WTC11 (cell line): Measurements from ENCODE around the gene TRIM2.

Experiments used
- FOXJ3 ChIP-seq: sonication (generic); formaldehyde crosslinking; IDR thresholded peaks from 2 replicates; pipeline ENCODE4 v1.9.0; 2021; ENCODE audit warnings: missing genetic modification reagents, mild to moderate bottlenecking, borderline replicate concordance
- JUN ChIP-seq: sonication (generic); formaldehyde crosslinking; IDR thresholded peaks from 2 replicates; pipeline ENCODE4 v1.8.0; 2023; ENCODE audit warnings: mild to moderate bottlenecking, missing genetic modification reagents
- SP1 ChIP-seq: sonication (generic); formaldehyde crosslinking; conservative IDR thresholded peaks from 2 replicates; pipeline ENCODE4 v1.8.1; 2022; ENCODE audit warnings: missing genetic modification reagents
- TEAD4 ChIP-seq: sonication (generic); formaldehyde crosslinking; IDR thresholded peaks from 2 replicates; pipeline ENCODE4 v1.8.0; 2022; ENCODE audit warnings: mild to moderate bottlenecking, missing genetic modification reagents
- ZNF138 ChIP-seq: sonication (generic); formaldehyde crosslinking; conservative IDR thresholded peaks from 2 replicates; pipeline ENCODE4 v1.8.1; 2022; ENCODE audit warnings: mild to moderate bottlenecking, moderate library complexity, missing genetic modification reagents
- TF ChIP-seq, protein P1 (sequence below): fragments of 200-600 bp; IDR thresholded peaks from 2 replicates; pipeline ENCODE4 v1.8.0; 2022; ENCODE audit warnings: antibody characterized with exemption
- TF ChIP-seq, protein P2 (sequence below): sonication (generic); formaldehyde crosslinking; conservative IDR thresholded peaks from 2 replicates; pipeline ENCODE4 v1.8.1; 2022; ENCODE audit warnings: mild to moderate bottlenecking, missing genetic modification reagents
- TF ChIP-seq, protein P3 (sequence below): sonication (generic); formaldehyde crosslinking; conservative IDR thresholded peaks from 2 replicates; pipeline ENCODE4 v1.8.1; 2023; ENCODE audit warnings: mild to moderate bottlenecking, low read depth, missing genetic modification reagents, moderate library complexity

DNA sequence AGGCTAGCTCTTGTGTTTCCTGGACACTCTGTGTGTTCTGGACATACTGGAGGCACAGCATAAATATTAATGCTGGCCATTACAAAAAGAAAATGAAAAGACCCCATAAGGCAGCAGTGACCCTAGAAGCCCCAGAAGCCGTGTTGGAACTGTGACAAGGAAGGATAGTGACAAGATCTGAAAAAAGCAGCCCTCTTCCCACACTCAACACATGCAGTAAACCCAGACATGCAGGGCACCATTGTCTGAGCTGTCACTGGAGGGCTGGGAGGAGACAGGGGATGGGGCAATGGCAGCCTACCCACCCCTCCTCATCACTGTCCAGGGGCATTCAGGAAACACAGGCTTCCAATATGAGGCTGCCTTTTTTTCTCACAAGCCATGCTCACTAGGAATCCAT lies 6.5 kb downstream of the TRIM2 start:
- no peak for TF ChIP-seq SP1 (CRISPR knock-in tag)
- TF ChIP-seq, protein P1, sequence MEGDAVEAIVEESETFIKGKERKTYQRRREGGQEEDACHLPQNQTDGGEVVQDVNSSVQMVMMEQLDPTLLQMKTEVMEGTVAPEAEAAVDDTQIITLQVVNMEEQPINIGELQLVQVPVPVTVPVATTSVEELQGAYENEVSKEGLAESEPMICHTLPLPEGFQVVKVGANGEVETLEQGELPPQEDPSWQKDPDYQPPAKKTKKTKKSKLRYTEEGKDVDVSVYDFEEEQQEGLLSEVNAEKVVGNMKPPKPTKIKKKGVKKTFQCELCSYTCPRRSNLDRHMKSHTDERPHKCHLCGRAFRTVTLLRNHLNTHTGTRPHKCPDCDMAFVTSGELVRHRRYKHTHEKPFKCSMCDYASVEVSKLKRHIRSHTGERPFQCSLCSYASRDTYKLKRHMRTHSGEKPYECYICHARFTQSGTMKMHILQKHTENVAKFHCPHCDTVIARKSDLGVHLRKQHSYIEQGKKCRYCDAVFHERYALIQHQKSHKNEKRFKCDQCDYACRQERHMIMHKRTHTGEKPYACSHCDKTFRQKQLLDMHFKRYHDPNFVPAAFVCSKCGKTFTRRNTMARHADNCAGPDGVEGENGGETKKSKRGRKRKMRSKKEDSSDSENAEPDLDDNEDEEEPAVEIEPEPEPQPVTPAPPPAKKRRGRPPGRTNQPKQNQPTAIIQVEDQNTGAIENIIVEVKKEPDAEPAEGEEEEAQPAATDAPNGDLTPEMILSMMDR: no peak
- TF ChIP-seq, protein P2, sequence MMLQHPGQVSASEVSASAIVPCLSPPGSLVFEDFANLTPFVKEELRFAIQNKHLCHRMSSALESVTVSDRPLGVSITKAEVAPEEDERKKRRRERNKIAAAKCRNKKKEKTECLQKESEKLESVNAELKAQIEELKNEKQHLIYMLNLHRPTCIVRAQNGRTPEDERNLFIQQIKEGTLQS: no peak
- no peak for TF ChIP-seq FOXJ3
- TF ChIP-seq, protein P3, sequence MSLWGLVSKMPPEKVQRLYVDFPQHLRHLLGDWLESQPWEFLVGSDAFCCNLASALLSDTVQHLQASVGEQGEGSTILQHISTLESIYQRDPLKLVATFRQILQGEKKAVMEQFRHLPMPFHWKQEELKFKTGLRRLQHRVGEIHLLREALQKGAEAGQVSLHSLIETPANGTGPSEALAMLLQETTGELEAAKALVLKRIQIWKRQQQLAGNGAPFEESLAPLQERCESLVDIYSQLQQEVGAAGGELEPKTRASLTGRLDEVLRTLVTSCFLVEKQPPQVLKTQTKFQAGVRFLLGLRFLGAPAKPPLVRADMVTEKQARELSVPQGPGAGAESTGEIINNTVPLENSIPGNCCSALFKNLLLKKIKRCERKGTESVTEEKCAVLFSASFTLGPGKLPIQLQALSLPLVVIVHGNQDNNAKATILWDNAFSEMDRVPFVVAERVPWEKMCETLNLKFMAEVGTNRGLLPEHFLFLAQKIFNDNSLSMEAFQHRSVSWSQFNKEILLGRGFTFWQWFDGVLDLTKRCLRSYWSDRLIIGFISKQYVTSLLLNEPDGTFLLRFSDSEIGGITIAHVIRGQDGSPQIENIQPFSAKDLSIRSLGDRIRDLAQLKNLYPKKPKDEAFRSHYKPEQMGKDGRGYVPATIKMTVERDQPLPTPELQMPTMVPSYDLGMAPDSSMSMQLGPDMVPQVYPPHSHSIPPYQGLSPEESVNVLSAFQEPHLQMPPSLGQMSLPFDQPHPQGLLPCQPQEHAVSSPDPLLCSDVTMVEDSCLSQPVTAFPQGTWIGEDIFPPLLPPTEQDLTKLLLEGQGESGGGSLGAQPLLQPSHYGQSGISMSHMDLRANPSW: no peak
- TF ChIP-seq JUN (CRISPR knock-in tag): no peak
- TF ChIP-seq TEAD4 (CRISPR knock-in tag): no peak
- TF ChIP-seq ZNF138: no peak
